ENCODE data around the gene BARHL1.
"Not testable (repeated sequence)": the region's sequence is repeated elsewhere in the genome, so short reads cannot be mapped to it uniquely, and the experiment has no call there.

Gene BARHL1

GRCh38 chr9:132556235-132556634, 26.2 kb upstream of the BARHL1 start:
- Histone ChIP-seq H3K4me1 (ENCODE audit: insufficient read depth, insufficient read length) (peaks cover 3% of the 10 kb centered on the region), H3K9ac (ENCODE audit: insufficient read length, low read depth) (no peak overlapping the region), H3K36me3 (ENCODE audit: insufficient read depth, insufficient read length, low read length) (no peaks in the 10 kb centered on the region), H3K4me3 (ENCODE audit: insufficient read length, low read depth) (no peak overlapping the region), H3K27me3 (ENCODE audit: insufficient read depth, insufficient read length) (no peaks in the 10 kb centered on the region), H3K9me3 (ENCODE audit: insufficient read depth, low read length) (peaks cover 19% of the 10 kb centered on the region)
- TF ChIP-seq ZNF274 (IDR thresholded peaks at IDR 0.05; ENCODE audit: low read depth, low read length) (no peak), SUZ12 (IDR thresholded peaks at IDR 0.05; ENCODE audit: extremely low read depth, insufficient read depth, insufficient read length) (no peak), YY1 (IDR thresholded peaks at IDR 0.05; ENCODE audit: insufficient read depth, insufficient read length) (no peak)
- no peak for DNase-seq (ENCODE audit: low read depth, low spot score)

GRCh38 chr9:132556714-132557113, 25.7 kb upstream of the BARHL1 start:
- no peaks in the 10 kb centered on the region for H3K36me3 ChIP-seq (ENCODE audit: insufficient read depth, insufficient read length, low read length)
- H3K9ac ChIP-seq (ENCODE audit: insufficient read length, low read depth), result no peak overlapping the region
- H3K27me3 ChIP-seq (ENCODE audit: insufficient read depth, insufficient read length), result no peaks in the 10 kb centered on the region
- H3K9me3 ChIP-seq (ENCODE audit: insufficient read depth, low read length), result peaks cover 19% of the 10 kb centered on the region
- H3K4me3 ChIP-seq (ENCODE audit: insufficient read length, low read depth), result no peak overlapping the region
- peaks cover 1% of the 10 kb centered on the region for H3K4me1 ChIP-seq (ENCODE audit: insufficient read depth, insufficient read length)
- DNase-seq (ENCODE audit: low read depth, low spot score), result no peak
- TF ChIP-seq ZNF274 (IDR thresholded peaks at IDR 0.05; ENCODE audit: low read depth, low read length) (no peak), SUZ12 (IDR thresholded peaks at IDR 0.05; ENCODE audit: extremely low read depth, insufficient read depth, insufficient read length) (no peak), YY1 (IDR thresholded peaks at IDR 0.05; ENCODE audit: insufficient read depth, insufficient read length) (no peak)

- Histone ChIP-seq H3K36me3 (ENCODE audit: insufficient read depth, insufficient read length, low read length) (no peaks in the 10 kb centered on the region), H3K4me3 (ENCODE audit: insufficient read length, low read depth) (no peak overlapping the region), H3K4me1 (ENCODE audit: insufficient read depth, insufficient read length) (no peaks in the 10 kb centered on the region), H3K9ac (ENCODE audit: insufficient read length, low read depth) (no peak overlapping the region), H3K9me3 (ENCODE audit: insufficient read depth, low read length) (peaks cover 19% of the 10 kb centered on the region), H3K27me3 (ENCODE audit: insufficient read depth, insufficient read length) (no peaks in the 10 kb centered on the region)
- TF ChIP-seq ZNF274 (IDR thresholded peaks at IDR 0.05; ENCODE audit: low read depth, low read length) (no peak), YY1 (IDR thresholded peaks at IDR 0.05; ENCODE audit: insufficient read depth, insufficient read length) (no peak), SUZ12 (IDR thresholded peaks at IDR 0.05; ENCODE audit: extremely low read depth, insufficient read depth, insufficient read length) (no peak)
- DNase-seq (ENCODE audit: low read depth, low spot score), result no peak
These were observed 25.2 kb upstream of the BARHL1 start for GRCh38 chr9:132557159-132557558.

- Histone ChIP-seq H3K4me1 (ENCODE audit: insufficient read depth, insufficient read length) (no peaks in the 10 kb centered on the region), H3K36me3 (ENCODE audit: insufficient read depth, insufficient read length, low read length) (no peaks in the 10 kb centered on the region), H3K9me3 (ENCODE audit: insufficient read depth, low read length) (peaks cover 19% of the 10 kb centered on the region), H3K4me3 (ENCODE audit: insufficient read length, low read depth) (no peak overlapping the region), H3K27me3 (ENCODE audit: insufficient read depth, insufficient read length) (no peaks in the 10 kb centered on the region), H3K9ac (ENCODE audit: insufficient read length, low read depth) (no peak overlapping the region)
- no peak for TF ChIP-seq YY1 (IDR thresholded peaks at IDR 0.05; ENCODE audit: insufficient read depth, insufficient read length)
- TF ChIP-seq ZNF274 (IDR thresholded peaks at IDR 0.05; ENCODE audit: low read depth, low read length), result no peak
- no peak for TF ChIP-seq SUZ12 (IDR thresholded peaks at IDR 0.05; ENCODE audit: extremely low read depth, insufficient read depth, insufficient read length)
- no peak for DNase-seq (ENCODE audit: low read depth, low spot score)
These were observed 22.7 kb upstream of the BARHL1 start for GRCh38 chr9:132559711-132560110.

- Histone ChIP-seq H3K4me3 (ENCODE audit: insufficient read length, low read depth) (no peak overlapping the region), H3K9ac (ENCODE audit: insufficient read length, low read depth) (no peak overlapping the region), H3K36me3 (ENCODE audit: insufficient read depth, insufficient read length, low read length) (no peaks in the 10 kb centered on the region), H3K4me1 (ENCODE audit: insufficient read depth, insufficient read length) (no peaks in the 10 kb centered on the region), H3K27me3 (ENCODE audit: insufficient read depth, insufficient read length) (no peaks in the 10 kb centered on the region), H3K9me3 (ENCODE audit: insufficient read depth, low read length) (peaks cover 19% of the 10 kb centered on the region)
- no peak for TF ChIP-seq SUZ12 (IDR thresholded peaks at IDR 0.05; ENCODE audit: extremely low read depth, insufficient read depth, insufficient read length)
- no peak for TF ChIP-seq ZNF274 (IDR thresholded peaks at IDR 0.05; ENCODE audit: low read depth, low read length)
- no peak for TF ChIP-seq YY1 (IDR thresholded peaks at IDR 0.05; ENCODE audit: insufficient read depth, insufficient read length)
- DNase-seq (ENCODE audit: low read depth, low spot score), result no peak
These were observed 21.7 kb upstream of the BARHL1 start for GRCh38 chr9:132560616-132561202.

- Histone ChIP-seq H3K9me3 (ENCODE audit: insufficient read depth, low read length) (peaks cover 19% of the 10 kb centered on the region), H3K4me1 (ENCODE audit: insufficient read depth, insufficient read length) (no peaks in the 10 kb centered on the region), H3K9ac (ENCODE audit: insufficient read length, low read depth) (no peak overlapping the region), H3K4me3 (ENCODE audit: insufficient read length, low read depth) (no peak overlapping the region), H3K27me3 (ENCODE audit: insufficient read depth, insufficient read length) (no peaks in the 10 kb centered on the region), H3K36me3 (ENCODE audit: insufficient read depth, insufficient read length, low read length) (no peaks in the 10 kb centered on the region)
- TF ChIP-seq YY1 (IDR thresholded peaks at IDR 0.05; ENCODE audit: insufficient read depth, insufficient read length), result no peak
- no peak for TF ChIP-seq SUZ12 (IDR thresholded peaks at IDR 0.05; ENCODE audit: extremely low read depth, insufficient read depth, insufficient read length)
- TF ChIP-seq ZNF274 (IDR thresholded peaks at IDR 0.05; ENCODE audit: low read depth, low read length), result no peak
- no peak for DNase-seq (ENCODE audit: low read depth, low spot score)
These were observed 20.2 kb upstream of the BARHL1 start for GRCh38 chr9:132562306-132562573.

- no peak for DNase-seq (ENCODE audit: low read depth, low spot score)
- no peak overlapping the region for H3K4me3 ChIP-seq (ENCODE audit: insufficient read length, low read depth)
- TF ChIP-seq ZNF274 (IDR thresholded peaks at IDR 0.05; ENCODE audit: low read depth, low read length), result no peak
- no peak for TF ChIP-seq SUZ12 (IDR thresholded peaks at IDR 0.05; ENCODE audit: extremely low read depth, insufficient read depth, insufficient read length)
- TF ChIP-seq YY1 (IDR thresholded peaks at IDR 0.05; ENCODE audit: insufficient read depth, insufficient read length), result no peak
- no peak overlapping the region for H3K9ac ChIP-seq (ENCODE audit: insufficient read length, low read depth)
- no peaks in the 10 kb centered on the region for H3K4me1 ChIP-seq (ENCODE audit: insufficient read depth, insufficient read length)
- H3K36me3 ChIP-seq (ENCODE audit: insufficient read depth, insufficient read length, low read length), result no peaks in the 10 kb centered on the region
- H3K27me3 ChIP-seq (ENCODE audit: insufficient read depth, insufficient read length), result no peaks in the 10 kb centered on the region
- peaks cover 9% of the 10 kb centered on the region for H3K9me3 ChIP-seq (ENCODE audit: insufficient read depth, low read length)
These were observed 17.9 kb upstream of the BARHL1 start for GRCh38 chr9:132564526-132564925.

- not testable (repeated sequence) for DNase-seq (ENCODE audit: low read depth, low spot score); H3K9me3 ChIP-seq (ENCODE audit: insufficient read depth, low read length); H3K27me3 ChIP-seq (ENCODE audit: insufficient read depth, insufficient read length); H3K4me3 ChIP-seq (ENCODE audit: insufficient read length, low read depth); H3K4me1 ChIP-seq (ENCODE audit: insufficient read depth, insufficient read length); H3K9ac ChIP-seq (ENCODE audit: insufficient read length, low read depth); H3K36me3 ChIP-seq (ENCODE audit: insufficient read depth, insufficient read length, low read length)
These were observed 13.6 kb upstream of the BARHL1 start for GRCh38 chr9:132568787-132569186.

Data from NT2/D1 (cell line).